Transverse colon (tissue), 4 donors: Measurements from ENCODE around the gene CTAG1B.
"Not testable (repeated sequence)": the region's sequence is repeated elsewhere in the genome, so short reads cannot be mapped to it uniquely, and the experiment has no call there.

Source experiments
- POLR2A ChIP-seq: fragments of 450-650 bp; IDR thresholded peaks from one replicate; pipeline ENCODE4 v1.6.1; 2016; ENCODE audit warnings: antibody characterized with exemption, mild to moderate bottlenecking, moderate library complexity
- POLR2AphosphoS5 ChIP-seq, 3 donors: sonication (generic); formaldehyde crosslinking; IDR thresholded peaks; one replicate each; pipeline ENCODE4 v1.6.1; 2016; ENCODE audit warnings: antibody characterized with exemption in 3 of 3
- TF ChIP-seq, protein P1 (sequence below), 5 experiments: fragments of 200-600 bp in 3 of 5; fragments of 450-650 bp in 2 of 5; sonication (generic) in 3 of 5; IDR thresholded peaks; 1 replicate in 2 of 5; 2 replicates in 3 of 5; pipeline ENCODE4 v1.5.1; 2016 to 2017; ENCODE audit warnings: antibody characterized with exemption in 5 of 5, inconsistent platforms in 3 of 5, mild to moderate bottlenecking in 2 of 5, moderate library complexity in 1 of 5

DNA sequence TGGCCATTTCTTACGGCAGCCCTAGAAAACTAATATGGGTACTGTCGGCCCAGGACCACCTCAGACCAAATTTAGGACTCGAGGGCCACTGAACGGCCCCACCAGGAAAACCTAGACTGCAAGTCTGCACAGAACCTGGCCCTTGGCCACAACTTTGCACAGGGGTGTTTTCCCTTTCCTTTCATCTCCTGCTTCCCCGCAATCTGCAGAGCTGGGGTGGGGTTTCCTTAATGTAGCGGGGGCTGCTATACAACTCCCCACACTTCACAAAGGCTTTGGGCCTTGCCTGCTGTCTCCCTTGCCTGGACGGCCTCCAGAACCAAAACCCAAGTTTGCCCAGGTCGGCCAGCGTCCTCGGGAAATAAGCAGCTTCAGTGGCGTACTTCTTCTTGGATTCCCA, 11.9 kb upstream of the CTAG1B start:
- TF ChIP-seq POLR2AphosphoS5 (IDR thresholded peaks at IDR 0.05); POLR2A: not testable (repeated sequence)
- TF ChIP-seq, protein P1, sequence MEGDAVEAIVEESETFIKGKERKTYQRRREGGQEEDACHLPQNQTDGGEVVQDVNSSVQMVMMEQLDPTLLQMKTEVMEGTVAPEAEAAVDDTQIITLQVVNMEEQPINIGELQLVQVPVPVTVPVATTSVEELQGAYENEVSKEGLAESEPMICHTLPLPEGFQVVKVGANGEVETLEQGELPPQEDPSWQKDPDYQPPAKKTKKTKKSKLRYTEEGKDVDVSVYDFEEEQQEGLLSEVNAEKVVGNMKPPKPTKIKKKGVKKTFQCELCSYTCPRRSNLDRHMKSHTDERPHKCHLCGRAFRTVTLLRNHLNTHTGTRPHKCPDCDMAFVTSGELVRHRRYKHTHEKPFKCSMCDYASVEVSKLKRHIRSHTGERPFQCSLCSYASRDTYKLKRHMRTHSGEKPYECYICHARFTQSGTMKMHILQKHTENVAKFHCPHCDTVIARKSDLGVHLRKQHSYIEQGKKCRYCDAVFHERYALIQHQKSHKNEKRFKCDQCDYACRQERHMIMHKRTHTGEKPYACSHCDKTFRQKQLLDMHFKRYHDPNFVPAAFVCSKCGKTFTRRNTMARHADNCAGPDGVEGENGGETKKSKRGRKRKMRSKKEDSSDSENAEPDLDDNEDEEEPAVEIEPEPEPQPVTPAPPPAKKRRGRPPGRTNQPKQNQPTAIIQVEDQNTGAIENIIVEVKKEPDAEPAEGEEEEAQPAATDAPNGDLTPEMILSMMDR (IDR thresholded peaks at IDR 0.05), result not testable (repeated sequence)
